ENCODE results near the gene LSM7. TPM values are rescaled to one million over a fixed set of nuclear protein-coding genes. Genes with fewer than 3 reads are reported as not detected.

Gene LSM7
- total RNA-seq, 3 donors from 2014 or later, result 95.1 to 188 (median 125) TPM

GRCh38 chr19:2307518-2308012, 20.8 kb downstream of the LSM7 start:
- Histone ChIP-seq H3K4me3 (peak overlapping the region in 2 of 3 donors; percentile 20 to 47), H3K27ac (no peak overlapping the region), H3K27me3 (peaks cover 12 to 28% of the 10 kb centered on the region in 2 donors), H3K9me3 (no peaks in the 10 kb centered on the region), H3K4me1 (no peaks in the 10 kb centered on the region), H3K36me3 (no peaks in the 10 kb centered on the region)
- intact Hi-C loops (cut with DNase I; ENCODE audit: low total_unique reads), result no loop called here
- no peak for DNase-seq (ENCODE audit: low spot score in 2 of 2)
- TF ChIP-seq CTCF (IDR thresholded peaks at IDR 0.05) (no peak), POLR2A (IDR thresholded peaks at IDR 0.05) (no peak), POLR2AphosphoS5 (IDR thresholded peaks at IDR 0.05) (no peak)

GRCh38 chr19:2306971-2307370, 21.4 kb downstream of the LSM7 start:
- intact Hi-C loops (cut with DNase I; ENCODE audit: low total_unique reads), result no loop called here
- no peak overlapping the region for H3K4me3 ChIP-seq
- H3K36me3 ChIP-seq, result no peaks in the 10 kb centered on the region
- no peak for DNase-seq (ENCODE audit: low spot score in 2 of 2)
- no peak overlapping the region for H3K27ac ChIP-seq
- H3K9me3 ChIP-seq, result no peaks in the 10 kb centered on the region
- no peaks in the 10 kb centered on the region for H3K4me1 ChIP-seq
- H3K27me3 ChIP-seq, result peaks cover 10 to 22% of the 10 kb centered on the region in 2 donors
- no peak for TF ChIP-seq CTCF (IDR thresholded peaks at IDR 0.05)
- TF ChIP-seq POLR2A (IDR thresholded peaks at IDR 0.05), result no peak
- no peak for TF ChIP-seq POLR2AphosphoS5 (IDR thresholded peaks at IDR 0.05)

- TF ChIP-seq POLR2AphosphoS5 (IDR thresholded peaks at IDR 0.05) (no peak), POLR2A (IDR thresholded peaks at IDR 0.05) (no peak), CTCF (IDR thresholded peaks at IDR 0.05) (no peak)
- H3K36me3 ChIP-seq, result no peaks in the 10 kb centered on the region
- H3K27ac ChIP-seq, result no peak overlapping the region
- no peak for DNase-seq (ENCODE audit: low spot score in 2 of 2)
- peaks cover 10 to 22% of the 10 kb centered on the region in 2 donors for H3K27me3 ChIP-seq
- H3K9me3 ChIP-seq, result no peaks in the 10 kb centered on the region
- H3K4me1 ChIP-seq, result no peaks in the 10 kb centered on the region
- H3K4me3 ChIP-seq, result no peak overlapping the region
- intact Hi-C loops (cut with DNase I; ENCODE audit: low total_unique reads), result no loop called here
Observed at GRCh38 chr19:2306281-2306806, 22.0 kb downstream of the LSM7 start.

GRCh38 chr19:2305452-2306280, 22.7 kb downstream of the LSM7 start:
- intact Hi-C loops (cut with DNase I; ENCODE audit: low total_unique reads), result no loop called here
- Histone ChIP-seq H3K36me3 (no peaks in the 10 kb centered on the region), H3K4me1 (no peaks in the 10 kb centered on the region), H3K9me3 (no peaks in the 10 kb centered on the region), H3K27me3 (peaks cover 10 to 28% of the 10 kb centered on the region in 2 donors), H3K4me3 (no peak overlapping the region), H3K27ac (no peak overlapping the region)
- TF ChIP-seq POLR2AphosphoS5 (IDR thresholded peaks at IDR 0.05) (no peak), POLR2A (IDR thresholded peaks at IDR 0.05) (no peak), CTCF (IDR thresholded peaks at IDR 0.05) (no peak)
- no peak for DNase-seq (ENCODE audit: low spot score in 2 of 2)

GRCh38 chr19:2303211-2303798, 25.1 kb downstream of the LSM7 start:
- no peak overlapping the region for H3K27ac ChIP-seq
- H3K9me3 ChIP-seq, result no peaks in the 10 kb centered on the region
- no peak for DNase-seq (ENCODE audit: low spot score in 2 of 2)
- H3K36me3 ChIP-seq, result no peaks in the 10 kb centered on the region
- intact Hi-C loops (cut with DNase I; ENCODE audit: low total_unique reads), result no loop called here
- H3K4me1 ChIP-seq, result no peaks in the 10 kb centered on the region
- H3K27me3 ChIP-seq, result peaks cover 10 to 19% of the 10 kb centered on the region in 2 donors
- no peak for TF ChIP-seq POLR2AphosphoS5 (IDR thresholded peaks at IDR 0.05)
- no peak for TF ChIP-seq CTCF (IDR thresholded peaks at IDR 0.05)
- no peak for TF ChIP-seq POLR2A (IDR thresholded peaks at IDR 0.05)
- no peak overlapping the region for H3K4me3 ChIP-seq

All from breast epithelium (tissue), 4 donors.